PC-3 (cell line): ENCODE measurements around the gene MTFR1L.

Source experiments
- CTCF ChIP-seq: fragments of 300-600 bp; sonication (generic); conservative IDR thresholded peaks from 2 replicates; pipeline ENCODE4 v1.5.1; 2017; ENCODE audit warnings: antibody characterized with exemption, low read depth, mild to moderate bottlenecking, low read length
- EZH2phosphoT487 ChIP-seq: fragments of 300-600 bp; sonication (generic); IDR thresholded peaks from 2 replicates; pipeline ENCODE4 v1.6.1; 2018; ENCODE audit warnings: mild to moderate bottlenecking, antibody characterized with exemption, low read length, borderline replicate concordance

- no peak for TF ChIP-seq CTCF
- TF ChIP-seq EZH2phosphoT487: no peak
Measured at GRCh38 chr1:25781130-25781433, 38.7 kb upstream of the MTFR1L start.
